Measurements from ENCODE around the gene PHF21B. TPM values are rescaled to one million over a fixed set of nuclear protein-coding genes. Genes with fewer than 3 reads are reported as not detected.
A peak's percentile ranks its signal among the peaks of the same experiment; 100 is the strongest.

The PHF21B gene
- total RNA-seq, 1 donor from 2014 or later = 3.9 TPM

- DNase-seq (ENCODE audit: low spot score) = no peak
These were observed 19.0 kb downstream of the PHF21B start for GRCh38 chr22:44990810-44991209.

GRCh38 chr22:44990328-44990727, 19.5 kb downstream of the PHF21B start:
- DNase-seq (ENCODE audit: low spot score) = no peak

- DNase-seq (ENCODE audit: low spot score) = no peak
These were observed 21.1 kb downstream of the PHF21B start for GRCh38 chr22:44988671-44989070.

- no peak for DNase-seq (ENCODE audit: low spot score)
These were observed 22.9 kb downstream of the PHF21B start for GRCh38 chr22:44986926-44987325.

GRCh38 chr22:44985906-44986527, 23.8 kb downstream of the PHF21B start:
- no peak for DNase-seq (ENCODE audit: low spot score)

- DNase-seq (ENCODE audit: low spot score) = no peak
These were observed 25.8 kb downstream of the PHF21B start for GRCh38 chr22:44983878-44984482.

GRCh38 chr22:44982445-44982844, 27.4 kb downstream of the PHF21B start:
- no peak for DNase-seq (ENCODE audit: low spot score)

- DNase-seq (ENCODE audit: low spot score) = no peak
These were observed 27.9 kb downstream of the PHF21B start for GRCh38 chr22:44981857-44982256.

GRCh38 chr22:44979154-44979553, 30.7 kb downstream of the PHF21B start:
- no peak for DNase-seq (ENCODE audit: low spot score)

GRCh38 chr22:44975427-44976262, 34.2 kb downstream of the PHF21B start:
- peak; percentile 79 for DNase-seq (ENCODE audit: low spot score)

- DNase-seq (ENCODE audit: low spot score) = no peak
These were observed 35.4 kb downstream of the PHF21B start for GRCh38 chr22:44974454-44974853.

- no peak for DNase-seq (ENCODE audit: low spot score)
These were observed 36.0 kb downstream of the PHF21B start for GRCh38 chr22:44973829-44974228.

GRCh38 chr22:44972363-44973083, 37.3 kb downstream of the PHF21B start:
- DNase-seq (ENCODE audit: low spot score) = no peak

GRCh38 chr22:44971651-44972362, 38.0 kb downstream of the PHF21B start:
- DNase-seq (ENCODE audit: low spot score) = no peak

GRCh38 chr22:44970291-44970690, 39.5 kb downstream of the PHF21B start:
- no peak for DNase-seq (ENCODE audit: low spot score)

- no peak for DNase-seq (ENCODE audit: low spot score)
These were observed 40.0 kb downstream of the PHF21B start for GRCh38 chr22:44969817-44970216.

GRCh38 chr22:44968736-44969135, 41.1 kb downstream of the PHF21B start:
- DNase-seq (ENCODE audit: low spot score) = no peak

GRCh38 chr22:44965171-44965570, 44.6 kb downstream of the PHF21B start:
- DNase-seq (ENCODE audit: low spot score) = no peak

GRCh38 chr22:44964722-44965078, 45.1 kb downstream of the PHF21B start:
- no peak for DNase-seq (ENCODE audit: low spot score)

GRCh38 chr22:44963832-44964721, 45.7 kb downstream of the PHF21B start:
- no peak for DNase-seq (ENCODE audit: low spot score)

All from ureter (tissue), 1 donor.